HG02588 (cell line): ENCODE results near the gene KPTN.
A peak's percentile ranks its signal among the peaks of the same experiment; 100 is the strongest.

Experiments
- ATAC-seq: cut with Tn5 transposase; IDR thresholded peaks from one replicate; pipeline ENCODE4 v1.9.1; 2021; ENCODE audit warnings: mild to moderate bottlenecking, moderate library complexity; ENCODE audit not compliant: unreplicated experiment

The KPTN gene

DNA sequence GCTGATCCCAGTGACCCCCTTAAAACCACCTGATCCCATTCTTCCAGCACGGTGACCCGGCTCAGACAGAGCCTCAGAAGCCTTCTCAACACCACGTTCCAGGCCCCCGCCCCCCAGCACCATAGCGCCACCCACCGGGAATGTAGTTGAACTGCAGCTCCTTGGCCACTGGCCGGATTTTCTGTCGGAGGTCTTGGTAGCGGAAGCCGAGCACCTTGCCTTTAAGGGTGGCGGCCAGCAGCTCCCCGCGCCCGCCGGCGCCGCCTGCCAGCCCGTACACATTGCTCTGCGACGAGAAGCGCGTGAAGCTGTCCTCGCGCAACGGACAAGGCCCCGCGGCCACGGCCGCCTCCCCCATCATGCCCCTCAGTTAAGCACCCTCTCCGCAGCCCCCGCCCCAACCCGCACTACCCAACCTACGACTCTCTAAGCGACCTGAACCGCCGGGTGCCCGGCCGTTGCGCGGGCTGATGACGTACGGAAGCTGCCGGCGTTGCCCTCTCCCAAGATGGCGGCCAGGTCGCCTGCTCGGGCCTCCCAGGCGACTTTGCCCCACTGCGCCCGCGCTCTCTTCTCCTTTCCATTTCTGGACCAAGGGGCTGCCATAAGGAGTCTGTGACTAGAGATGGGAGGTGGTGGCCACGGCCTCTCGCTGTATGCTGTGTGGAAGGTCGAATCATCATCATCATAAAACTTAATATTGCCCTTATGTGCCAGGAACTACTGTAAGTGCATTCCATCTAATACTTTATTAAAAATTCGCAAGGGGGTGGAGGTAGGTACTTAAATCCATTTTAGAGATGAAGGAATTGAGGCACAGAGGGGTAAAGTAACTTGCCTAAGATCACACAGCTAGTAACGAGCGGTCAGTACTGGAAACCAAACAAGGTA lies at the start of gene KPTN:
KPTN (minus strand) TSS at position 420 of the 891 bp plus-strand sequence; CDS start at position 361, 59 bp downstream.
- no peak for ATAC-seq

DNA sequence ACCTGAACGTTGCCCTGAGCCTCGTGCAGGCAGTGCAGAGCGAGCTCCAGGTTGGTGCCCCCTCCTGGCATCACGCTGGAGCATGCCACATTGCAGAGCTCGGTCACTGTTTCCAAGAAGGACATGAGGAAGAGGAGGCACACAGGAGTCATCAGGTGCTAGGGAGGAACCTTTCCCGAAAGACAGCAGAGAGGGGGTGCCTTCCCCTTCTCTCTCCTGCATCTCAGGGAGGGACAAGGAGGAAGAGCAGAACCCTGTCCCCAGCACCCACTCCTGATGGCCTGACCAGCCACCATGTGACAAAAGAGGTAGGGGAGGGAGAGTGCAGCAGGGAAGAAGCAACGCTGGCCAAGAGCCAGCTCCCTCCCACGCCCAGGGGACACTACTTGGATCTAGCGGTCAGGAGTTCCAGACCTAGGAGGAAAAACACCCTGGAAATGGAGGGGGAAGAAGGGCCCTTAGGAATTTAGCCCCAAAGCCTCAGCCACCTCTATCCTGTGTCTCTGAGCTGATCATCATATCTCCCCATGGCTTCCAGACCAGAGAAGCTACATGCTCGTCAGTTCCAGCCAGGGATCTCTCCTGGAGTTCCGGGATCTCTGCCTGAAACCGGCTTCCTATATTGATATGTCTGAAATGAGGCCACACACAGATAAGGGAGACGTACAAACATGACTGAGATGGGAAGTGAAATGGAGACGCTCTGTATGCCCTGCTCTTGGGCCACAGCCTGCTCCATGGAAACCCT lies 47.8 kb upstream of the KPTN start:
- ATAC-seq: no peak

DNA sequence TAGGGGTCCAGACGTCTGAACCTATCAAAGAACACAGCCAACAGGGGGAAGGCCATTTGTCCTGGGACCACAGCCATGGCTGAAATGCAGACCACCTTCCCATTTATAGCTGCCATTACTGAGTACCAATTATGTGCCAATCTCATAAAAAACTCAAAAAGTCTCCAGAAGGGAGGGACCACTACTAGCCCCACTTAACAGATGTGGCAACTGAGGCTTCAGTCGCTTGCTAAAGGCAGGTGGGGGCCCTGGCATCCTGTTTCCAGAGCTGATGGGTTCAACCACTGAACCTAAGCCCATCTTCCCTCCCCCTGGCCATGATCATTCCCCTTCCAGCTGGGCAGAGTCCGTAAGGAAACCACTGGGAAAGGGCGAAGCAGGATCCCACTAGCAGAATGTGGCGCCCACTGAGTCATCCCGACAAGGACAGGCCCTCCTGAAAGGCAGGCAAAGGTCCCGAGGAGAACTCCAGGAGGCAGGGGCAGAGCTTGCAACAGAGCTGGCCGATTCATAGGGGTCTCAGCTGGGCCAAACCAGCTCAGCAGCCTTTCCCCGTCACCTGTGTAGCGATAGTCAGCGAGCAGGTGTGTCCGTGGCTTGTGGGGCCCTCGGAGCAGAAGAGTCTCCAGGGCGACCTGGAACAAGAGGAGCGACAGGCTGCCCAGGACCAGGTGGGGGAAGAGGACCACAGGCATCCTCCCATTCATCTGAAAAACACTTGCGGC lies 45.2 kb upstream of the KPTN start:
- ATAC-seq: no peak

DNA sequence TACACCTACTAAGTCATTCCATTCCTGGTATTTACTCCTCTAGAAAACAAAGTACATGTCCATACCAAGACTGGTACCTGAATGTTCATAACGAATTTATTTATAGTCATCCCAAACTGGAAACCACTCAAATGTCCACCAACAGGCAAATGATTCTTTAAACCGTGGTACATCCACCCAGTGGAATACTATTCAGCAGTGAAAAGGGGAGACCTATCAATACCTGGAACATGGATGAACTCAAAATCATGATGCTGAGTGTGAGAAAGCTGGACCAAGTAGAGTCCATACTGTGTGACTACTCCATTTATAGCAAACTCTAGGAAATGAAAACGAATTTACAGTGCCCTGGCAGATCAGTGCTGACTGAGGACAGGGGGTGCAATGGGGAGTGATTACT lies 42.8 kb upstream of the KPTN start:
- no peak for ATAC-seq

DNA sequence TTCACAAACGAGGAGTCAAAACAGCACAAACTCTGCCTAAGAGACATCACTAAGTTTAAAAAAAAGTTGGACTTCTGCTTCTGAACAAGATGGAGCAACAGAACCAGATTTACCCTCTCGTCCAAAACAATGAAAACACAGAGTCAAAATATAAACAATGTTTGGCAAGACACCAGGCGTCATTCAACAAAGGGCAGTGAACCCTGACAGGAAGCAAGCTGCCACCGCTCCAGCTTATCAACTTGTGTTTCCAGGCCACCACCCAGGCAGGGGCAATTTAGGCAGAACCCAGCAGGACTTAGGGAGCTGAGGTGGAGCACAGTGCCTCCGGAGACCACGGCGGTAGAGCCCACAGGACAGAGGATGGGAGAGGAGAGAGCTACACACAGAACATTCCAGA lies 39.5 kb upstream of the KPTN start:
- no peak for ATAC-seq

DNA sequence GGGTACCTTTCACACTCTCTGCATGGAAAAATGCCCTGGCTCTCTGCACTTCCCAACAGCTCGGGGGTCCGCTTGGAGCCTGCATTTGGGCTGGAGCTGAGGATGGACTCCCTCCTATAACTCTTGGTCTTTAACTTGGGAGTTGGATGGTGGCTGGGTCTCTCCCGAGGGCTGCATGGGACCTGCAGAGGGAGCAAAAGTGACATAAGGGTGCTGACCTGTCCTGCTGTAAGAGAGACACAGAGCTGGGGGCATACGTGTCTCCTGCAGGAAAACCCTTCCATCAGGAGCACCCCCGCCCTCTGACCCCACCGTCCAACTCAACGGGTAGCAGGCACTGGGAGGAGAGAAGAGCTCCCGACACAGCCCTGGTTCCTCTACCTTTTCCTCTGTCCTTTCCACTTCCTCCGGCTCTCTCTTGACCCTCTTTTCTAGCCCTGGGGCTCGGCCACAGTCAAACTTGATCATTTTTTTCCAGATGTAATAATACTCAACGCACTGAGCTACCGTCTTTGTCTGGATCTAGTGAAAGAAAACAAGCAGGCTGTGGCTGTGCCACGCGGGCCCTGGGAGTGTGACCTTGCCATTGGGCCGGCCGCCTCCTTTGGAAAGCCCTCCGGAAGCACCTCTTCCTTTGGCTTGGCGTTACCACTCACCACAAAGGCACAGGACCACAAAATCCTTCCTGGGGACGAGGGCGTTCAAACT lies 37.6 kb upstream of the KPTN start:
- no peak for ATAC-seq

DNA sequence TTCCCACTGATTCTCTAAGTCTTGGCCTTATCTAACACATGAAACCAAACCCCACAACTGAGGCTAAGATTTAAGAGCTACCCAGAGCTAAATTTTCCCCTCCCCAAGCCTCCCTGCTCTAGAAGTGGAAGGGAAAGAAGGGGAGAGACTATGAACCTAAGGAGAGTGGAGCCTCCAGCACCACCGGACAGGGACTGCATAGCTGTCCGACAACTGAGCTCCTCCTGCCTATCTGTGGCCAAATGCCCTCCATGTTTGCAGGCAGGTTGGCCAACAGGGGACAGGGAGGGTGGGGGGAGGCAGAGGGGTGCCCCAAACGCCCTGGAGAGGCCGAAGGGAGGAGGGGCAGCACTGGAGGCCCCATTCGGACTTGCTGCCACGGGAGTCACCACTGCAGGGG lies 36.8 kb upstream of the KPTN start:
- ATAC-seq: no peak

DNA sequence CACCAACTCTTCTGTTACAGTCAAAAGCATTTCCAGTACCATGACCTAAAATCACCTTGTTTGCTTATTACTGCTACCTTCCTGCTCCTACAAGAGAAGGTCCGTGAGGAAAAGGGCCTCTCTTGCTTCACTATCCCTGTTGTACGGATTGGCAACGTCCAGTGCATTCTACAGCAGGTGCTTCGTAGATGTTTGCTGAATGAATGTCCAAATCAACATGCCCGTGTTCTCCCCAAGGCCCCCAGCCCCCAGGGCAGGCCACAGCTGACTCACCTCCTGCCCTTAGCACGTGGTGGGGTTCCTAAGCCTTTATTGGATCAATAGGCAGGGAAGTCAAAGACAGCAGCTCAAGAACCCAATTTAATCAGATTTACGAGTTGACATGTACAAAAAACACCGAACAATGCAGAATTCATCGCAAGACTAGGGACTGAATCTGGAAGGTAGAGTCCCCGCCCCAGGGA lies 36.4 kb upstream of the KPTN start:
- no peak for ATAC-seq

DNA sequence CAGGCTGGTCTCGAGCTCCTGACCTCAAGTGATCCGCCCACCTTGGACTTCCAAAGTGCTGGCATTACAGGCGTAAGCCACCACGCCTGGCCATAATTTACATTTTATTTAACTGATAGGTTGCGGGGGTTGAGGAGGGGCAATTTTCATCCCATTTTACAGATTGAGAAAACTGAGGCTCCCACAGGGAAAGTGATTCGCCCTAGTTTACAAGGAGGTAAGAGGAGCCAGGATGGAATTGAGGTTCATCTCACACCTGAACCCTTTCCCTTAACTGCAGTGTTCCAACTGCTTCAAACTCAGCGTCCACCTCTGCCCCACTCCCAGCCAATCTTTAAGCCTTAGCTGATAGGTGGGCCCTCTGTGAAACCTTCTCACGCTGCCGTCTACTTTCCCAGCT lies 34.8 kb upstream of the KPTN start:
- ATAC-seq: no peak

DNA sequence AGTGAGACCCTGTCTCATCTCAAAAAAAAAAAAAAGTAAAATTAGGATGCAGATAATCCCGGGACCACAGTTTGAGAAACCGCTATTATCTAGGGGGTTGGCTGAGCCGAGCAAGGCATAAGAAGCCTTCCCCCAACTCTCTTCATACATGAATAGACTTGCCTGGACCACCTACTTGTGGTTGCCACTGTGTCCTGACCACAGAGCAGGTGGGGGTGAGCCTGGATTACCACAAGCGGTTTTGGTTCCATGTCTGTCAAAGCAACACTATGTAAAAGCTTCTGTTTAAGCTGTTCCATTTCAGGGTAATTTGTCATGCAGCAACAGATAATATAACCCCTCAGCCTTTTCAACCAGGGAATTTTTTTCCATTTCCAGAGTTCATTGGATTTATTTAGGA lies 34.1 kb upstream of the KPTN start:
- ATAC-seq: peak; percentile 22

DNA sequence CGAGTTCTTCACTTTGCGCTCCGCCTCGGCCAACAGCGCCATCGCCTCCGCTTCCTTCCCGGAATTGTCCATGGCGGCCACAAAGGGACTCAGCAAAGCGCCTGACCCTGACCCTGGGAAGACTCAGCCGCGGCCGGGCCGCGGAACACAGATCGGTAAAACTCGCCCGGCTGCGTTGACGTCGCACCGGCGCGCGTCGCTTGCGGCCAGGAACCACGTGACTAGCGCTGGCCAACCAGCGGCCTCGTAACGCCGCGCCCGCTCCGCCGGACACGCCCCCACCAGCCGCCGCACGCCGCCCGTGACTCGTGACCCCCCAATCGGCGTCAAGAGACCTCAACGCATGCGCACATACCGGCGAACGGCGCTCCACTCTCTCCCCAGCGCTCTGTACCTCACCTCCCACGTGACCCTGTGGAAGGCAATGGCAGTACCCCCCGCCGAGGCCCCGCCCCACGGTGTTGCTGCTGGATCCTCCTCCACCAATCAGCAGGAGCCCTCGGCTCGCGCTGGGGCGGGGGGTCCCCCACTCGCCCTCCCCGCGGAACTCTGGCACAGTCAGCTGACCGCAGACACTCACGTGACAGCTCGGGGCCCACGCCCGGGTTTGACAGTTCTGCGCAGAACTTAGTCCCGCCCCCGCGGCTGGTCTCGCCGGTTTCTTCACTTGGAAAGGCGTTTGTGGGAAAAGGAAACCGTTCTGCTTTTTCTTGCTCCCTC lies 31.0 kb upstream of the KPTN start, which contains the start of gene NAPA:
NAPA (minus strand) TSS at position 195 of the 720 bp plus-strand sequence; CDS start at position 72, 123 bp downstream.
- peak; percentile 73 for ATAC-seq

DNA sequence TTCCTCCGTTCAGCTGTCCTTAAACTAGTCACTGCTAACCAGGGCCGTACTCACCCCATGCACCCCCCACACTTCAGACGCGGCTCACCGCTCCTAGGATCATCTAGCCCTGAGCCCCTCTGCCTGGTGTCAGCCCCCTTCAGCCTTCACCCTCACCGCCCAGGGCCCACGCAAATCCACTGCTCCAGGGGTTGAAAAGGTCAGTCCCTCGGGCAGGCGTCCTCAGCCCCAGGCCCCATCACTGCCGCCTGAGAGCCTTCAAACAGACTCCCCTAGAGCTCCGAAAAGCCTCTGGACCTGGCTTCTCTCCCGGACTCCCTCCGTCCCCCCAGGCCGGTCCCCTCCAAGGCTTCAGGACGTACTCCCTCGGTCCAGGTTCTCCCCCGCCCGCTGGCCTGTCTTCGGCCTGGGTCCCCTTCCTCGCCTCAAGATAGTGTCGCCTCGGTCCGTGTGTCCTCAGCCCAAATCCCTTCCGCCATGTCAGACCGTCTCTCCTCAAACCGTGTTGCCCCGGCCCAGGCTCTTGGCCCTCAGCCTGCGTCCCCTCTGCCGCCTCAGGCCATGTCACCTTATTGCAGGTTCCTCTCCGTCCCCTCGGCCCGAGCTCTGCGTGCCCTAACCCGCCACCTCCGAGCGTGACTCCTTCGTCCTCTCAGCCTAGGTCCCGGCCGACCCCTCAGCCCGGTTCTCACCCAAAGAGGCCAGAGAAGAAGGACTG lies 30.3 kb upstream of the KPTN start:
- no peak for ATAC-seq

DNA sequence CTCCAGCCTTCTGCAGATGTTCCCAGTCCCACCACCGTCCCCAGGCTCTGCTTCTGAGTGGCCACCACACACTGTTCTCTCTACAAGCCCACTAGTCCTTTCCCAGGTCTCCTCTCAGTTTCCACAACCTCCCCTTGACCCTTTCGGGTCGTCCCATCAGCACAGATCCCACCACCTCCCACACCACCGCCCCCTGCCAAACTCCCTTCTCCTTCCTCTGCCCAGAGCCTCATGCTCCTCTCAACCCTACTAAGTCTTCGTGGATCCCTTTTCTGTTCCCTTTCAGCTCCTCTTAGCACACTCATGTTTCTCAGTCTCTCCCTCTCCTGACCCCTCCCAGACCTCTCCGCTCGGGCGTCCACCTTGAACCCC lies 28.9 kb upstream of the KPTN start:
- no peak for ATAC-seq

DNA sequence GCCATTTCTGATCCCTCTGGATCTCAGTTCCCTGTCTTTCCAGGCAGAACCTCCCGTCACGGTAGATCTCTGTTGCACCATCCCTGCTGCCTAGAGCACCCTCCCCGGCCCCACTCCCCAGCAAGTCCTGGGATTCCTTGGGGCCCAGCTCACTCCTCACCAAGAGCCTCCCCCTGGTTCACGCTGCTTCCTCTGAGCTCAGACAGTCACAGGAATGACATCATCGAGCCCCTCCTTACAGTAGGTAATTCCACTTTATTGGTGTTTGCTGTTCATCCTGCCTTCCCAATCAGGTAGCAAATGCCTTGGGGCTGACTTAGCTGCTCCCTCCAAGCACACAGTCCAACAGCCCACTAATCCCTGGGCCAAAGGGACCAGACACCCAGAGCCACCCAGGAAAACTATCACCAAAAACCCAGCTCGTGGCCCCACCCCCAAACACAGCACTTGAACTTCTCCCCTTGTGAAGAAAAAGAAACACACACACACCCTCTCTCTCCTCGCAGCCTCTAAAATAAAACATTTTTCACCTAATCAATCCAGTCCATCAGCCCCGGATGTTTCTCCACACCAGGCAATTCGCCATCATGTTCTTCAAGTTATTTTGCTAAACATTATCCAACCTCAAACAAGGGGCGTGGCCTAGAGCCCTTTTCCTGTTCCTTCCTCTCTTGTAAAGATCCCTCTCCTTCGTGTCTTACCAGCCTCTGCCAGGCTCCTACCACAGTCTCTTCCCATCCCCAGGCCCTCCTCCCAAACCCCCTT lies 28.3 kb upstream of the KPTN start:
- no peak for ATAC-seq

DNA sequence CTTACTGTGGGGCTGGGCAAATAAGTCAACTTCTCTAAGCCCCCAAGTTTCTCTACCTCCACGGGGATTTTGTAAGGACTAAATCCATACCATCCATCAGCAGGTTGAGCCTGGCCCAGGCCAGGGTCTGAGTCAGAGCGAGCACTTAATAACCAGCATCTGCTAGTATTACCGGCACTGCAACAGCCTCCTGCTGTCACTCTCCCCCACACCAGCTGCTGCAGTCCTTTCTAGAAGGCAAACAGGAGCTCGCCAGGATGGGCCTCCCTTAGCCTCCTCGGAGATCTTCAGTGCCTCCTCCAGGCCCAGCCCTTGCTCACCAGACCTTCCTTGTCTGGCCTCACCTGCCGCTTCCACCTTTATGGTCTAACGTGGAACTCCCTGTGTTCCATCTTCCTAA lies 27.7 kb upstream of the KPTN start:
- no peak for ATAC-seq

DNA sequence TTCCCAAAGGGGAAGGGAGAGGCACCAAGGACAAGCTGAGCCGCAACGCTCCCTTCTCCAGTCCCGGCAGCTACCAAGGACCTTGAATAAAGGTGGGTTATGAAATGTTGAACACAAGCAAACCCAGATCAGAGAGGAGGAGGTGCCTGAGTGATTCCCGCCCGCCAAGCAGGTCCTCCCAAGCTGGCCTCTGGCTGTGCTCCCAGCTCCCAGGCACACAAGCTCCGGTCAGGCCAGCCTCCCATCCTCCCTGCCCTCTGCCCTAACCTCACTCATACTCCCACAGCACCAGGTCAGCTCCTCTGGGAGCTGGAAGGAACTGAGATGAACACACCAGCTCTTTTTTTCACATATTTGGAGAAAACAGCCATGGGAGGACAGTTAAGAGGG lies 27.1 kb upstream of the KPTN start:
- no peak for ATAC-seq

DNA sequence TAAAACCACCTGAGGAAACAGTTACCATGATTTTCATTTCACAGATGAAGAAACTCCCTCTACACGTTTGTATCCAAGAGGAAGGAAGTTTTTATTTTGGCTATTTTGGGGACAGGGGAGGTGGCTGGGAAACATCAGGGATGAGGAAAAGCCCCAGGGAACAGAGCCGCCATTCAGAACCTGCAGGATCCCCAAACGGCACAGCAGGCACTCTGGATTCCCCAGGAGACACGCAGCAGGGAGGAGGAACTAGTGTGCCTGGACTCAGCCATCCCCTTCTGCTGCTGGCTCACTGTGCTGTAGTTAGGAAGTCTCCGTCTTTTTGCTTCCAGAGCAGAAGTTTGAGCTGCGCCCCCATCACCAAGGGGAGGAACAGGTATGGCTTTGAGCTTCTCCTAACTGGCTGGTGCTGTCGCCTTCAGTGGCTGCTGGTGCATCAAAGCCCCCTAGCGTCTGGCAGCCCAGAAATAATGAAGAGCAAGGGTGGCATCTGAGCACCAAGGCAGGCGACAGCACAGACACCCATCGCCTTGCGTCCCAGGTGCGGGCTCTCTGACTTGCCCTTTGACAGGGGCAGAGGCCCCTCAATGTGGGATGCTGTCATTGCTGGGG lies 26.6 kb upstream of the KPTN start:
- no peak for ATAC-seq

DNA sequence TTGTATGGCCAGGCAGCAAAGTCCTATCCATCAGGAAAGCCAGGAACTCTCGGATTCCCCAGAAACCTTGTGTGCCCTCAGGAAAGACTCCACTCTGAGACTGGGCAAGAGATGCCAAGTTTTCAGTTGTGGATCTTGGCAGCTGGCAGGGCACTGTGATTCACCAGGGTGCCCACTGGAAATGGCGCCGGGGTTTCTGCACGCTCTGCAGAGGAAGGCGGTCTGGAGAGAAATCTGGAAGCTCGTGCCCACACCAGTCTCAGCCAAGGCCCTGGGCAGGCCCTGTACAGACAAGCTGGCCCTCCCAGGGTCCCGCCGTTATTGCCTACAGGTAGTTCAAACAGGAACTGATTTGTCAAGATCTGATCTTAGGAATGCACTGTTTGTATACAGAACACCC lies 26.0 kb upstream of the KPTN start:
- ATAC-seq: no peak
